K562 (cell line): ENCODE results near the gene TMEM63C. TPM values are rescaled to one million over a fixed set of nuclear protein-coding genes. Genes with fewer than 3 reads are reported as not detected.

Experiments used
- ATAC-seq: fragments of 200-7000 bp; cut with Tn5 transposase; 3 replicates; pipeline ENCODE4 v1.9.1; 2020; ENCODE audit warnings: moderate library complexity
- BruUV-seq: library from RNA; stranded (reverse); fragments of 400-500 nt; replicated peaks from 2 replicates; lab custom pipeline; 2021; lab: Mats Ljungman, UMichigan
- CTCF ChIA-PET: fragments of 300-600 bp; formaldehyde crosslinking; extraction: SDS; loops from one replicate; lab custom pipeline; 2021; ENCODE audit warnings: low intra/inter-chr PET ratio; lab: Yijun Ruan, JAX
- POLR2A ChIA-PET: fragments of 300-600, 350-650 bp; sonication (Branson Sonifier 250); formaldehyde crosslinking; extraction: SDS; loops from one replicate; lab custom pipeline; 2021; ENCODE audit warnings: antibody characterized with exemption, inconsistent platforms; lab: Yijun Ruan, JAX
- DNase-seq, 4 experiments: peaks; one replicate each; pipeline versions ENCODE4 v3.0.0 to v3.0.0-alpha.2; 2011 to 2018; ENCODE audit warnings: low spot score in 3 of 4, mixed read lengths in 3 of 4; ENCODE audit errors: extremely low read depth in 1 of 4
- FAIRE-seq: peaks from 2 replicates; lab custom pipeline; 2011; peaks lifted over from hg19 to GRCh38; lab: Jason Lieb, UNC
- H2AFZ ChIP-seq: 2 replicates; pipeline ENCODE4 v1.6.0; 2011; ENCODE audit warnings: low read depth, low read length, control low read depth, inconsistent platforms
- H3K27ac ChIP-seq: fragments of 200-600 bp; 3 replicates; pipeline ENCODE4 v1.8.0; 2011; ENCODE audit warnings: low read depth, mild to moderate bottlenecking, control low read depth, inconsistent platforms, low read length, moderate library complexity, mixed read lengths; ENCODE audit errors: extremely low read depth
- H3K27me3 ChIP-seq, 2 experiments: fragments of 300-600 bp in 1 of 2; 2 replicates in 1 of 2; 3 replicates in 1 of 2; pipeline versions ENCODE4 v1.6.0 to v1.8.0; 2011; ENCODE audit warnings: inconsistent platforms in 2 of 2, low read length in 2 of 2, mild to moderate bottlenecking in 1 of 2, mixed read lengths in 1 of 2, moderate library complexity in 1 of 2; ENCODE audit not compliant: control insufficient read depth in 2 of 2, insufficient read depth in 2 of 2
- H3K36me3 ChIP-seq: fragments of 300-600 bp; 3 replicates; pipeline ENCODE4 v1.8.0; 2011; ENCODE audit warnings: mild to moderate bottlenecking, low read length, inconsistent platforms; ENCODE audit not compliant: control insufficient read depth, insufficient read depth
- H3K4me1 ChIP-seq, 2 experiments: fragments of 200-600 bp in 1 of 2; replicated peaks in 1 of 2; 2 replicates in 1 of 2; 3 replicates in 1 of 2; pipeline versions ENCODE4 v1.5.1 to v1.8.0; 2011; ENCODE audit warnings: inconsistent platforms in 2 of 2, low read length in 2 of 2, mild to moderate bottlenecking in 1 of 2, mixed read lengths in 1 of 2, moderate library complexity in 1 of 2; ENCODE audit not compliant: control insufficient read depth in 2 of 2, insufficient read depth in 2 of 2
- H3K4me2 ChIP-seq: 2 replicates; pipeline ENCODE4 v1.6.1; 2011; ENCODE audit warnings: low read length, control low read depth, inconsistent platforms, mixed read lengths; ENCODE audit not compliant: insufficient read depth
- H3K4me3 ChIP-seq: fragments of 200-600 bp; sonication (generic), shearing (Covaris generic); 2 replicates; pipeline ENCODE4 v1.5.1; 2016; ENCODE audit warnings: control low read depth, inconsistent platforms
- H3K79me2 ChIP-seq: fragments of 200-600 bp; 3 replicates; pipeline ENCODE4 v1.8.0; 2011; ENCODE audit warnings: low read length, inconsistent platforms; ENCODE audit not compliant: control insufficient read depth, insufficient read depth
- H3K9ac ChIP-seq, 2 experiments: 2 replicates each; pipeline versions ENCODE4 v1.6.0 to v1.6.1; 2011; ENCODE audit warnings: low read depth in 2 of 2, low read length in 2 of 2, control low read depth in 1 of 2, inconsistent platforms in 1 of 2, mild to moderate bottlenecking in 1 of 2, mixed read lengths in 1 of 2; ENCODE audit not compliant: insufficient read depth in 1 of 2
- H3K9me1 ChIP-seq: one replicate; pipeline ENCODE4 v1.6.0; 2011; ENCODE audit warnings: inconsistent platforms, mild to moderate bottlenecking, low read length, moderate library complexity; ENCODE audit not compliant: control insufficient read depth, insufficient read depth
- H3K9me3 ChIP-seq: replicated peaks from 2 replicates; pipeline ENCODE4 v1.5.1; 2011; ENCODE audit warnings: low read depth, low read length, inconsistent platforms; ENCODE audit not compliant: control insufficient read depth, insufficient read depth
- H4K20me1 ChIP-seq: replicated peaks from 2 replicates; pipeline ENCODE4 v1.6.1; 2011; ENCODE audit warnings: low read length, inconsistent platforms, mixed read lengths; ENCODE audit not compliant: control insufficient read depth, insufficient read depth
- CC2D1A ChIP-seq: fragments of 450-650 bp; IDR thresholded peaks from 2 replicates; pipeline ENCODE4 v1.6.1; 2017; ENCODE audit warnings: mild to moderate bottlenecking
- FOXP1 ChIP-seq: sonication (generic); formaldehyde crosslinking; IDR thresholded peaks from 2 replicates; pipeline ENCODE4 v1.8.0; 2022; ENCODE audit warnings: mild to moderate bottlenecking, missing genetic modification reagents
- LARP7 ChIP-seq: fragments of 450-650 bp; IDR thresholded peaks from 2 replicates; pipeline ENCODE4 v1.6.1; 2016
- MCM5 ChIP-seq: fragments of 450-650 bp; IDR thresholded peaks from 2 replicates; pipeline ENCODE4 v1.6.1; 2016; ENCODE audit warnings: low read depth
- MYNN ChIP-seq, 2 experiments: sonication (generic); formaldehyde crosslinking in 1 of 2; IDR thresholded peaks; 2 replicates each; pipeline versions ENCODE4 v1.5.0 to v1.6.1; 2016 to 2020; ENCODE audit warnings: antibody characterized with exemption in 1 of 2, missing genetic modification reagents in 1 of 2
- NELFE ChIP-seq: IDR thresholded peaks from 2 replicates; pipeline ENCODE4 v1.6.1; 2011; ENCODE audit warnings: mild to moderate bottlenecking; ENCODE audit not compliant: insufficient read depth, insufficient read length
- NFXL1 ChIP-seq: fragments of 450-650 bp; formaldehyde crosslinking; IDR thresholded peaks from 2 replicates; pipeline ENCODE4 v1.4.0; 2021; ENCODE audit warnings: mild to moderate bottlenecking
- NFYB ChIP-seq: IDR thresholded peaks from 2 replicates; pipeline ENCODE4 v1.6.1; 2011; ENCODE audit warnings: mild to moderate bottlenecking, moderate library complexity; ENCODE audit not compliant: insufficient read length; ENCODE audit errors: extremely low read depth
- PHTF2 ChIP-seq: fragments of 250-450 bp; sonication (Bioruptor Pico); IDR thresholded peaks from 2 replicates; pipeline ENCODE4 v1.5.0; 2021; ENCODE audit warnings: mild to moderate bottlenecking
- RBM17 ChIP-seq: fragments of 200-400 bp; formaldehyde crosslinking; IDR thresholded peaks from 2 replicates; pipeline ENCODE4 v1.6.1; 2017; ENCODE audit warnings: low read depth, mild to moderate bottlenecking, low read length, borderline replicate concordance
- RBM34 ChIP-seq: fragments of 200-400 bp; formaldehyde crosslinking; IDR thresholded peaks from 2 replicates; pipeline ENCODE4 v1.6.1; 2018; ENCODE audit warnings: low read length, borderline replicate concordance; ENCODE audit not compliant: insufficient read depth
- TCF7 ChIP-seq: sonication (generic); IDR thresholded peaks from 2 replicates; pipeline ENCODE4 v1.6.1; 2016; ENCODE audit warnings: antibody characterized with exemption, borderline replicate concordance
- YBX1 ChIP-seq: fragments of 450-650 bp; IDR thresholded peaks from 2 replicates; pipeline ENCODE4 v1.7.1; 2016; ENCODE audit warnings: mild to moderate bottlenecking
- ZKSCAN1 ChIP-seq: fragments of 150-350 bp; IDR thresholded peaks from 2 replicates; pipeline ENCODE4 v1.6.1; 2016; ENCODE audit warnings: low read depth, low read length
- ZNF551 ChIP-seq: fragments of 250-450 bp; sonication (Bioruptor Pico); IDR thresholded peaks from 2 replicates; pipeline ENCODE4 v1.5.0; 2021; ENCODE audit warnings: mild to moderate bottlenecking, moderate library complexity
- WGBS: fragments of 100-300 bp; shearing (Covaris generic); methylation state at CpG from one replicate; pipeline ENCODE4 v1.1.6; 2016; ENCODE audit warnings: low coverage, mixed read lengths; ENCODE audit not compliant: insufficient coverage; ENCODE audit errors: missing lambda C conversion rate; 5-methylcytosine and 5-hydroxymethylcytosine counted together
- in situ Hi-C: fragments of 300-500 bp; cut with MboI; formaldehyde crosslinking; loops from 4 replicates; pipeline ENCODE4 v1.15.0; 2018; ENCODE audit warnings: inconsistent platforms, mixed read lengths
- intact Hi-C: fragments of 100-400 bp; cut with micrococcal nuclease; formaldehyde crosslinking; loops from 2 replicates; pipeline ENCODE4 v1.14.2; 2022
- polyA plus RNA-seq, 8 experiments: library from polyadenylated mRNA; depleted of rRNA in 4 of 8; stranded (reverse) in 5 of 8; unstranded in 3 of 8; fragments of >200 nt; fragmentation: Nextera tagmentation in 2 of 8; fragmentation: Illumina TruSeq in 1 of 8; extraction: Ambion mirVana in 2 of 8; extraction: Trizol in 1 of 8; gene quantifications; 2 replicates each; pipeline versions ENCODE4 v1.2.1 to v1.2.3, GENCODE V29; 2011 to 2014; ENCODE audit warnings: inconsistent platforms in 1 of 8, missing spikeins in 1 of 8
- total RNA-seq, 7 experiments: library from RNA; depleted of rRNA in 6 of 7; stranded (reverse); fragments of >200 nt in 6 of 7; fragmentation: Illumina TruSeq in 2 of 7; extraction: Trizol in 2 of 7; gene quantifications; 2 replicates each; pipeline versions ENCODE4 v1.2.1 to v1.2.3, GENCODE V29; 2011 to 2021; ENCODE audit warnings: low replicate concordance in 1 of 7

TMEM63C gene
- total and polyA plus RNA-seq, 9 of the 15 experiments (the other 6 are each of a cell fraction or from before 2014, with no cell fraction given) = 0.07 TPM; not detected in 8

GRCh38 chr14:77276959-77277358, 95.4 kb downstream of the TMEM63C start:
- intact Hi-C loops (no loop called here), in situ Hi-C loops (no loop called here)
- Histone ChIP-seq H3K79me2 (no peaks in the 10 kb centered on the region), H4K20me1 (no peaks in the 10 kb centered on the region), H3K9me1 (no peaks in the 10 kb centered on the region), H3K4me1 (no peaks in the 10 kb centered on the region; a peak in 1 of 5 replicates), H3K36me3 (no peaks in the 10 kb centered on the region; the same call in 2 of the 3 replicates), H3K27ac (no peak overlapping the region), H3K4me2 (no peak overlapping the region), H3K4me3 (no peak overlapping the region), H3K9me3 (no peaks in the 10 kb centered on the region), H2AFZ (no peak overlapping the region), H3K9ac (no peak overlapping the region), H3K27me3 (no peaks in the 10 kb centered on the region)
- no peak for DNase-seq
- no peak for ATAC-seq
- 73% methylated on average over 6 of the region's 12 CpGs for WGBS
- no peak for FAIRE-seq
- ChIA-PET POLR2A (interaction anchor here (1.2 kb wide), 1 partner anchor 9 kb away, joined by 5 read pairs; no protein-coding TSS in a partner anchor), CTCF (no interaction called here)
- no peak for TF ChIP-seq CC2D1A
- no peak for TF ChIP-seq MYNN (IDR thresholded peaks at IDR 0.05)
- TF ChIP-seq MYNN (CRISPR knock-in tag; IDR thresholded peaks at IDR 0.05) = no peak
- no peak for TF ChIP-seq LARP7
- TF ChIP-seq FOXP1 (CRISPR knock-in tag) = no peak
- no peak for TF ChIP-seq YBX1
- TF ChIP-seq NFXL1 (CRISPR knock-in tag) = no peak
- TF ChIP-seq NFYB = no peak
- no peak for TF ChIP-seq TCF7
- no peak for TF ChIP-seq MCM5
- TF ChIP-seq ZKSCAN1 = no peak
- TF ChIP-seq RBM17 = no peak
- TF ChIP-seq RBM34 = no peak
- no peak for TF ChIP-seq ZNF551 (CRISPR knock-in tag)
- no peak for TF ChIP-seq PHTF2
- no peak for TF ChIP-seq NELFE
- BruUV-seq = no TSS peak
